PC-3 (cell line): ENCODE results near the gene ADSS1. TPM values are rescaled to one million over a fixed set of nuclear protein-coding genes. Genes with fewer than 3 reads are reported as not detected.

ENCODE experiments used
- ATAC-seq: fragments of 200-7000 bp; cut with Tn5 transposase; 2 replicates; pipeline ENCODE4 v1.9.1; 2020; ENCODE audit warnings: mild to moderate bottlenecking, moderate library complexity
- BruUV-seq: library from RNA; stranded (reverse); fragments of 400-500 nt; replicated peaks from 2 replicates; lab custom pipeline; 2021; lab: Mats Ljungman, UMichigan
- CTCF ChIA-PET: fragments of 300-600 bp; sonication (Branson Sonifier 250); formaldehyde crosslinking; loops from one replicate; lab custom pipeline; 2022; ENCODE audit warnings: antibody characterized with exemption; lab: Charles Lee
- POLR2A ChIA-PET: fragments of 300-600 bp; sonication (Branson Sonifier 250); formaldehyde crosslinking; loops from one replicate; lab custom pipeline; 2022; ENCODE audit warnings: antibody characterized with exemption; ENCODE audit not compliant: unreplicated experiment; lab: Charles Lee
- DNase-seq: peaks from one replicate; pipeline ENCODE4 v3.0.0-alpha.2; 2015
- H2AFZ ChIP-seq: fragments of 300-600 bp; sonication (generic); 2 replicates; pipeline ENCODE4 v1.6.0; 2016; ENCODE audit warnings: antibody characterized with exemption, low read length
- H3F3A ChIP-seq: fragments of 300-600 bp; sonication (generic); one replicate; pipeline ENCODE4 v1.6.0; 2017; ENCODE audit warnings: antibody characterized with exemption, low read length, control low read depth, mild to moderate bottlenecking; ENCODE audit not compliant: unreplicated experiment
- H3K27ac ChIP-seq: fragments of 300-600 bp; sonication (generic); 2 replicates; pipeline ENCODE4 v1.5.1; 2016; ENCODE audit warnings: mild to moderate bottlenecking, low read length
- H3K27me3 ChIP-seq: fragments of 300-600 bp; sonication (generic); 2 replicates; pipeline ENCODE4 v1.6.1; 2016; ENCODE audit warnings: low read length, mixed read lengths
- H3K36me3 ChIP-seq: fragments of 300-600 bp; sonication (generic); 2 replicates; pipeline ENCODE4 v1.6.1; 2016; ENCODE audit warnings: low read depth, mixed run types, low read length, mixed read lengths
- H3K4me1 ChIP-seq: fragments of 300-600 bp; sonication (generic); 2 replicates; pipeline ENCODE4 v1.5.1; 2016; ENCODE audit warnings: low read length; ENCODE audit not compliant: insufficient read depth
- H3K4me2 ChIP-seq: fragments of 300-600 bp; sonication (generic); 2 replicates; pipeline ENCODE4 v1.6.0; 2016; ENCODE audit warnings: low read length
- H3K4me3 ChIP-seq: fragments of 300-600 bp; sonication (generic); 2 replicates; pipeline ENCODE4 v1.5.1; 2016; ENCODE audit warnings: mild to moderate bottlenecking, low read length, mixed read lengths
- H3K79me2 ChIP-seq: fragments of 300-600 bp; sonication (generic); 2 replicates; pipeline ENCODE4 v1.6.1; 2017; ENCODE audit warnings: low read length, mixed read lengths
- H3K9ac ChIP-seq: fragments of 300-600 bp; sonication (generic); 2 replicates; pipeline ENCODE4 v1.6.0; 2016; ENCODE audit warnings: mild to moderate bottlenecking, low read length
- H3K9me2 ChIP-seq: fragments of 300-600 bp; sonication (generic); replicated peaks from 2 replicates; pipeline ENCODE4 v1.6.1; 2016; ENCODE audit warnings: mixed run types, low read length, mixed read lengths
- H3K9me3 ChIP-seq: fragments of 300-600 bp; sonication (generic); 2 replicates; pipeline ENCODE4 v1.6.1; 2016; ENCODE audit warnings: low read length, mixed read lengths
- H4K20me1 ChIP-seq: fragments of 300-600 bp; sonication (generic); 2 replicates; pipeline ENCODE4 v1.6.1; 2016; ENCODE audit warnings: low read length, mixed read lengths
- CTCF ChIP-seq: fragments of 300-600 bp; sonication (generic); conservative IDR thresholded peaks from 2 replicates; pipeline ENCODE4 v1.5.1; 2017; ENCODE audit warnings: antibody characterized with exemption, low read depth, mild to moderate bottlenecking, low read length
- EZH2 ChIP-seq: fragments of 300-600 bp; sonication (generic); IDR thresholded peaks from one replicate; pipeline ENCODE4 v1.6.1; 2017; ENCODE audit warnings: antibody characterized with exemption, mild to moderate bottlenecking, low read length; ENCODE audit not compliant: unreplicated experiment
- EZH2phosphoT487 ChIP-seq: fragments of 300-600 bp; sonication (generic); IDR thresholded peaks from 2 replicates; pipeline ENCODE4 v1.6.1; 2018; ENCODE audit warnings: mild to moderate bottlenecking, antibody characterized with exemption, low read length, borderline replicate concordance
- intact Hi-C: fragments of 100-400 bp; cut with micrococcal nuclease; formaldehyde crosslinking; loops from 2 replicates; pipeline ENCODE4 v1.9.0; 2023
- total RNA-seq: library from RNA; depleted of rRNA; stranded (reverse); fragments of >200 nt; gene quantifications from 2 replicates; pipeline ENCODE4 v1.2.3, GENCODE V29; 2014

Gene ADSS1
- total RNA-seq, 1 experiment from 2014 or later, result 7.9 TPM

GRCh38 chr14:104725772-104726548 lies 1.9 kb downstream of the ADSS1 start:
- Histone ChIP-seq H3K9me2 (no peaks in the 10 kb centered on the region), H3K79me2 (no peaks in the 10 kb centered on the region), H3K4me1 (peaks cover 7% of the 10 kb centered on the region), H3K27ac (no peak overlapping the region), H3K4me2 (no peak overlapping the region), H2AFZ (no peak overlapping the region), H3K9me3 (no peaks in the 10 kb centered on the region), H3K36me3 (no peaks in the 10 kb centered on the region), H3K27me3 (no peaks in the 10 kb centered on the region), H3F3A (no peaks in the 10 kb centered on the region), H4K20me1 (no peaks in the 10 kb centered on the region), H3K9ac (no peak overlapping the region), H3K4me3 (no peak overlapping the region)
- TF ChIP-seq EZH2phosphoT487, result no peak
- no peak for TF ChIP-seq CTCF
- no peak for TF ChIP-seq EZH2
- CTCF ChIA-PET, result no interaction called here
- intact Hi-C loops, result loop anchor here (2.0 kb wide), 1 partner anchor 21 kb away; no protein-coding TSS in a partner anchor
- POLR2A ChIA-PET, result no interaction called here
- BruUV-seq, result no TSS peak
- no peak for DNase-seq
- ATAC-seq, result no peak

- ATAC-seq (no peak), DNase-seq (no peak)
- POLR2A ChIA-PET, result no interaction called here
- Histone ChIP-seq H3K27me3 (no peaks in the 10 kb centered on the region), H3K9me2 (no peaks in the 10 kb centered on the region), H3K4me1 (peaks cover 7% of the 10 kb centered on the region), H3K79me2 (no peaks in the 10 kb centered on the region), H3F3A (no peaks in the 10 kb centered on the region), H3K9me3 (no peaks in the 10 kb centered on the region), H4K20me1 (no peaks in the 10 kb centered on the region), H3K27ac (no peak overlapping the region), H3K36me3 (no peaks in the 10 kb centered on the region), H3K4me2 (no peak overlapping the region), H2AFZ (no peak overlapping the region), H3K9ac (no peak overlapping the region), H3K4me3 (no peak overlapping the region)
- intact Hi-C loops, result no loop called here
- CTCF ChIA-PET, result no interaction called here
- TF ChIP-seq EZH2phosphoT487 (no peak), EZH2 (no peak), CTCF (peak; percentile 24; the same call in 1 of the 2 replicates)
- BruUV-seq, result no TSS peak
Observed at GRCh38 chr14:104726600-104727451, 2.8 kb downstream of the ADSS1 start.
